Ascending aorta (tissue), 2 donors: ENCODE results near the gene PFDN6. TPM values are rescaled to one million over a fixed set of nuclear protein-coding genes. Genes with fewer than 3 reads are reported as not detected.

ENCODE experiments used
- DNase-seq, 2 donors: peaks; one replicate each; pipeline ENCODE4 v3.0.0-alpha.2; 2019; ENCODE audit warnings: low spot score in 2 of 2
- H3K27ac ChIP-seq, 2 donors: fragments of 200-600 bp; sonication (generic); one replicate each; pipeline ENCODE4 v1.5.1; 2016 to 2017; ENCODE audit warnings: mild to moderate bottlenecking in 1 of 2
- H3K27me3 ChIP-seq: fragments of 200-600 bp; sonication (generic); one replicate; pipeline ENCODE4 v1.5.1; 2017
- H3K36me3 ChIP-seq, 2 donors: fragments of 200-600 bp; sonication (generic); one replicate each; pipeline ENCODE4 v1.5.1; 2016
- H3K4me1 ChIP-seq, 2 donors: fragments of 200-600 bp; sonication (generic); one replicate each; pipeline ENCODE4 v1.5.1; 2016 to 2017; ENCODE audit warnings: mild to moderate bottlenecking in 1 of 2
- H3K4me3 ChIP-seq, 2 donors: fragments of 200-600 bp; sonication (generic); one replicate each; pipeline ENCODE4 v1.5.1; 2016 to 2017; ENCODE audit warnings: mild to moderate bottlenecking in 1 of 2
- H3K9me3 ChIP-seq, 2 donors: fragments of 200-600 bp; sonication (generic); one replicate each; pipeline ENCODE4 v1.5.1; 2016
- CTCF ChIP-seq, 3 experiments: fragments of 200-600 bp in 2 of 3; fragments of 450-650 bp in 1 of 3; sonication (generic) in 2 of 3; IDR thresholded peaks; one replicate each; pipeline ENCODE4 v1.5.1; 2016 to 2019; ENCODE audit warnings: antibody characterized with exemption in 3 of 3, mild to moderate bottlenecking in 1 of 3, moderate library complexity in 1 of 3
- intact Hi-C: fragments of 100-400 bp; cut with DNase I; formaldehyde crosslinking; loops from one replicate; pipeline ENCODE4 v1.15.1; 2023
- total RNA-seq: library from RNA; depleted of rRNA; stranded (reverse); fragments of >200 nt; gene quantifications from one replicate; pipeline ENCODE4 v1.1.0, GENCODE V29; 2016

PFDN6 gene
- total RNA-seq, 1 donor from 2014 or later, result 11.3 TPM

DNA sequence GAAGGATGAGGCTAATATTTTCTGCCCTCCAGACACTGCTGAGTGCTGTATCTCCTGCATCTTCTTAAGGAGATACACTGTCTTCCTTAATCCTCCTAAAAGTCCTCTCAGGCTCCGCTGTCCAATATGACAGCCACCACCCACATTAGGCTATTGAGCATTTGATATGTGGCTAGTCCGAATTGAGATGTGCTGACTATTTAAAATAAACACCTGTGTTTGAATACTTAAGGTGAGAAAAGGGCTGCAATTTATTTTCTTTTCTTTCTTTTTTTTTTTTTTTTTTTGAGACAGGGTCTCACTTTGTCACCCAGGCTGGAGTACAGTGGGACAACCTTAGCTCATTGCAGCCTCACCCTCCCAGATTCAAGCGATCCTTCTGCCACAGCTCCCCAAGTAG is 12.5 kb downstream of the PFDN6 start:
- intact Hi-C loops, result no loop called here
- H3K27ac ChIP-seq, result no peak overlapping the region
- H3K9me3 ChIP-seq, result no peaks in the 10 kb centered on the region
- no peak overlapping the region for H3K4me3 ChIP-seq
- no peak for TF ChIP-seq CTCF (IDR thresholded peaks at IDR 0.05)
- H3K4me1 ChIP-seq, result peaks cover 7 to 18% of the 10 kb centered on the region in 2 donors
- H3K27me3 ChIP-seq, result no peaks in the 10 kb centered on the region
- peaks cover 23 to 27% of the 10 kb centered on the region in 2 donors for H3K36me3 ChIP-seq
- DNase-seq, result no peak

GRCh38 chr6:33304216-33304615 is 14.8 kb downstream of the PFDN6 start:
- intact Hi-C loops, result no loop called here
- Histone ChIP-seq H3K36me3 (peaks cover 23 to 31% of the 10 kb centered on the region in 2 donors), H3K27me3 (no peaks in the 10 kb centered on the region), H3K4me3 (no peak overlapping the region), H3K27ac (no peak overlapping the region), H3K4me1 (peaks cover 0 to 10% of the 10 kb centered on the region in 2 donors), H3K9me3 (no peaks in the 10 kb centered on the region)
- no peak for DNase-seq
- no peak for TF ChIP-seq CTCF (IDR thresholded peaks at IDR 0.05)

GRCh38 chr6:33305052-33305451 is 15.7 kb downstream of the PFDN6 start:
- H3K27me3 ChIP-seq, result no peaks in the 10 kb centered on the region
- H3K4me3 ChIP-seq, result no peak overlapping the region
- no peak for DNase-seq
- peaks cover 23 to 31% of the 10 kb centered on the region in 2 donors for H3K36me3 ChIP-seq
- no peaks in the 10 kb centered on the region for H3K9me3 ChIP-seq
- intact Hi-C loops, result no loop called here
- H3K27ac ChIP-seq, result no peak overlapping the region
- TF ChIP-seq CTCF (IDR thresholded peaks at IDR 0.05), result no peak
- peaks cover 0 to 7% of the 10 kb centered on the region in 2 donors for H3K4me1 ChIP-seq

DNA sequence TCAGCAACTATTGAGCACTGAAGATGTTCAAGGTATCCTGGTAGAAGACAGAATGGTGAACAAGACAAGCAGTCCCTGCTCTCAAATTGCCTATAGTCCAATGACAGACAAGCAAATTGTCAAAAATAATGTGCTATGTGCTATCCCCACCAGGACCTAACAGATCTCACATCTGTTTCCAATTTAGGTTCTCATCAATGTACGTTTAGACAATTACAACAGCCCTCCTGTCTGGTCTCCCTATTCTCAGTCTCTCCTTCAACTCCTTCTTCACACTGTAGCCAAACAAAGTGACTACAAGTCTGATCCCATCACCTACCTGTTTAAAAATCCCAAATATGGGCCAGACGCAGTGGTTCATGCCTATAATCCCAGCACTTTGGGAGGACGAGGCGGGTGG is 17.0 kb downstream of the PFDN6 start:
- Histone ChIP-seq H3K27me3 (no peaks in the 10 kb centered on the region), H3K4me3 (no peak overlapping the region), H3K4me1 (no peaks in the 10 kb centered on the region), H3K9me3 (no peaks in the 10 kb centered on the region), H3K36me3 (peaks cover 29 to 31% of the 10 kb centered on the region in 2 donors), H3K27ac (no peak overlapping the region)
- intact Hi-C loops, result no loop called here
- DNase-seq, result no peak
- no peak for TF ChIP-seq CTCF (IDR thresholded peaks at IDR 0.05)

DNA sequence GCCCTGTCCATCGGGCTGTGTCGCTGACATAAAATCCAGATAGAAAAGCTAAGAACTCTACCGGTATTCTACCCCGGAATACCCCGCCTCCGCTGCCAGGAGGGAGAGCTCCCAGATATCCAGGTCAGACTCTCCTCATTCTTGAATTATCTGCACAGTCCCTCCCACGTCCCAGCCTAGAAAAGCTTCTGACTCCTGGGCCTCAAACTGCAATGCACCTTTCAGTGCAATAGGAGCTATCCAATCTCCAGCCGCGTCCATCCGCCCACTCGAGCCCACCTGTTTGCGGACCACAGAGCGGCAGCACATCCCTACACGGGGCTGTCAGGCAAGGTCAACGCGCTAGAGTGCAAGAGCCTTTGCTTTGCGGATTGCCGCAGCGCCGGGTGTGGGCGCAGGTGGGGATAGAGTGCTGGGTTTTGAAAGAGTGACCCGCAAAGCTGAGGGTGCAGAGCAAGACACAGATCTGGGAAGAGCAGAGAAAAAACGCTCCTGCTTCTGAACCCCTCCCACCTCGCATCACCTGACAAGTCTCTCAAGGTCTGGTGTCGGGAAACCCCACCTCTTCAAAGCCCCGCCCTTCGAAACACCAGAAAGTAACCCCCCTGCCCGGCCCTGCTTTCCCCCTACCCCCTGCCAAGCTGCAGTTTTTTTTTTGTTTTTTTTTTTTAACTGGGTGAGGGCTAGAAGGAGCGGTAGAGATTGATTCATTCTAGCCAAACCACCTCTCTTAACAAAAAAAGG is 23.1 kb downstream of the PFDN6 start:
- no peaks in the 10 kb centered on the region for H3K27me3 ChIP-seq
- H3K4me3 ChIP-seq, result peak overlapping the region; percentile 60 to 82
- intact Hi-C loops, result loop anchor here (2.0 to 10.0 kb wide), 2 partner anchors 14 to 1648 kb away; partner anchors contain the start of genes C6orf47, CSNK2B, GPANK1 and LY6G5B
- DNase-seq, result peak in 1 of 2 donors; percentile 82
- TF ChIP-seq CTCF (IDR thresholded peaks at IDR 0.05), result no peak
- H3K4me1 ChIP-seq, result peaks cover 0 to 24% of the 10 kb centered on the region in 2 donors
- H3K36me3 ChIP-seq, result peaks cover 5% of the 10 kb centered on the region in 2 donors
- H3K9me3 ChIP-seq, result no peaks in the 10 kb centered on the region
- H3K27ac ChIP-seq, result peak overlapping the region; percentile 87 to 97
